Uterus (tissue), 4 donors: Measurements from ENCODE around the gene ZNF862. TPM values are rescaled to one million over a fixed set of nuclear protein-coding genes. Genes with fewer than 3 reads are reported as not detected.

ENCODE experiments used
- DNase-seq, 2 donors: peaks; one replicate each; pipeline ENCODE4 v3.0.0-alpha.2; 2019 to 2020
- H3K27ac ChIP-seq, 2 donors: fragments of 200-600 bp; sonication (generic); 1 replicate in 1 of 2; 2 replicates in 1 of 2; pipeline ENCODE4 v1.5.1; 2016 to 2018
- H3K27me3 ChIP-seq, 2 donors: fragments of 200-600 bp; sonication (generic); one replicate each; pipeline ENCODE4 v1.5.1; 2018 to 2019; ENCODE audit warnings: control low read depth in 1 of 2
- H3K36me3 ChIP-seq, 2 donors: fragments of 200-600 bp; sonication (generic); one replicate each; pipeline ENCODE4 v1.5.1; 2019; ENCODE audit warnings: control low read depth in 1 of 2
- H3K4me1 ChIP-seq, 2 donors: fragments of 200-600 bp; sonication (generic); one replicate each; pipeline ENCODE4 v1.5.1; 2018 to 2019; ENCODE audit warnings: control low read depth in 1 of 2
- H3K4me3 ChIP-seq, 2 donors: fragments of 200-600 bp; sonication (generic); 1 replicate in 1 of 2; 2 replicates in 1 of 2; pipeline ENCODE4 v1.5.1; 2018 to 2019; ENCODE audit warnings: mild to moderate bottlenecking in 1 of 2
- H3K9me3 ChIP-seq, 2 donors: fragments of 200-600 bp; sonication (generic); one replicate each; pipeline ENCODE4 v1.5.1; 2019; ENCODE audit warnings: control low read depth in 1 of 2
- CTCF ChIP-seq, 4 experiments: fragments of 200-600 bp in 2 of 4; fragments of 450-650 bp in 2 of 4; sonication (generic) in 2 of 4; IDR thresholded peaks; one replicate each; pipeline ENCODE4 v1.5.1; 2016 to 2019; ENCODE audit warnings: antibody characterized with exemption in 4 of 4, mild to moderate bottlenecking in 2 of 4, moderate library complexity in 1 of 4
- POLR2A ChIP-seq, 2 donors: fragments of 450-650 bp; IDR thresholded peaks; one replicate each; pipeline ENCODE4 v1.6.1; 2016; ENCODE audit warnings: antibody characterized with exemption in 2 of 2, mild to moderate bottlenecking in 1 of 2, moderate library complexity in 1 of 2
- intact Hi-C: fragments of 100-400 bp; cut with DNase I; formaldehyde crosslinking; loops from one replicate; pipeline ENCODE4 v1.15.1; 2023; ENCODE audit warnings: low total_unique reads
- total RNA-seq, 4 donors: library from RNA; depleted of rRNA in 3 of 4; stranded (reverse); fragments of >200 nt in 3 of 4; gene quantifications; one replicate each; pipeline versions ENCODE4 v1.1.0 to v1.2.4, GENCODE V29; 2014 to 2023
- donor health status: DM: yes; HTN: yes; CAD: no.

Gene ZNF862
- total RNA-seq, 4 donors from 2014 or later, result 1.8 to 39.4 (median 14.6) TPM

GRCh38 chr7:149801816-149802215, 36.4 kb upstream of the ZNF862 start:
- H3K4me3 ChIP-seq, result no peak overlapping the region
- DNase-seq, result no peak
- no peaks in the 10 kb centered on the region for H3K4me1 ChIP-seq
- H3K9me3 ChIP-seq, result no peaks in the 10 kb centered on the region
- intact Hi-C loops, result no loop called here
- no peaks in the 10 kb centered on the region for H3K27me3 ChIP-seq
- no peaks in the 10 kb centered on the region for H3K36me3 ChIP-seq
- TF ChIP-seq CTCF (IDR thresholded peaks at IDR 0.05) (no peak), POLR2A (IDR thresholded peaks at IDR 0.05) (no peak)
- no peak overlapping the region for H3K27ac ChIP-seq

- DNase-seq, result no peak
- H3K27ac ChIP-seq, result no peak overlapping the region
These were observed 35.2 kb upstream of the ZNF862 start for GRCh38 chr7:149802966-149803365.

GRCh38 chr7:149803551-149804074, 34.6 kb upstream of the ZNF862 start:
- H3K27me3 ChIP-seq, result no peaks in the 10 kb centered on the region
- no peaks in the 10 kb centered on the region for H3K4me1 ChIP-seq
- H3K4me3 ChIP-seq, result no peak overlapping the region
- no peaks in the 10 kb centered on the region for H3K36me3 ChIP-seq
- H3K9me3 ChIP-seq, result no peaks in the 10 kb centered on the region
- DNase-seq, result no peak
- H3K27ac ChIP-seq, result no peak overlapping the region
- no peak for TF ChIP-seq POLR2A (IDR thresholded peaks at IDR 0.05)
- TF ChIP-seq CTCF (IDR thresholded peaks at IDR 0.05), result no peak
- intact Hi-C loops, result no loop called here

More at GRCh38 chr7:149802966-149803365, 35.2 kb upstream of the ZNF862 start:
- intact Hi-C loops, result no loop called here
- Histone ChIP-seq H3K9me3 (no peaks in the 10 kb centered on the region), H3K4me3 (no peak overlapping the region), H3K4me1 (no peaks in the 10 kb centered on the region), H3K27me3 (no peaks in the 10 kb centered on the region), H3K36me3 (no peaks in the 10 kb centered on the region)
- TF ChIP-seq POLR2A (IDR thresholded peaks at IDR 0.05) (no peak), CTCF (IDR thresholded peaks at IDR 0.05) (no peak)

- Histone ChIP-seq H3K4me1 (no peaks in the 10 kb centered on the region), H3K27ac (no peak overlapping the region), H3K4me3 (no peak overlapping the region), H3K9me3 (no peaks in the 10 kb centered on the region), H3K36me3 (no peaks in the 10 kb centered on the region), H3K27me3 (no peaks in the 10 kb centered on the region)
- no peak for TF ChIP-seq POLR2A (IDR thresholded peaks at IDR 0.05)
- TF ChIP-seq CTCF (IDR thresholded peaks at IDR 0.05), result no peak
- DNase-seq, result no peak
- intact Hi-C loops, result no loop called here
These were observed 34.1 kb upstream of the ZNF862 start for GRCh38 chr7:149804106-149804505.

- Histone ChIP-seq H3K27ac (no peak overlapping the region), H3K4me3 (no peak overlapping the region), H3K36me3 (no peaks in the 10 kb centered on the region), H3K27me3 (no peaks in the 10 kb centered on the region), H3K4me1 (no peaks in the 10 kb centered on the region), H3K9me3 (no peaks in the 10 kb centered on the region)
- TF ChIP-seq CTCF (IDR thresholded peaks at IDR 0.05) (no peak), POLR2A (IDR thresholded peaks at IDR 0.05) (no peak)
- intact Hi-C loops, result no loop called here
- no peak for DNase-seq
These were observed 31.4 kb upstream of the ZNF862 start for GRCh38 chr7:149806726-149807125.
